RPMI7951 (cell line): ENCODE measurements around the gene HIVEP3. TPM values are rescaled to one million over a fixed set of nuclear protein-coding genes. Genes with fewer than 3 reads are reported as not detected.
"Not testable (repeated sequence)": the region's sequence is repeated elsewhere in the genome, so short reads cannot be mapped to it uniquely, and the experiment has no call there.

Experiments
- DNase-seq: peaks from one replicate; pipeline ENCODE4 v3.0.0-alpha.2; 2012; ENCODE audit warnings: low read depth
- total RNA-seq: library from RNA; depleted of rRNA; stranded (reverse); fragments of >200 nt; shearing (Covaris generic); gene quantifications from 2 replicates; pipeline ENCODE4 v1.2.3, GENCODE V29; 2014

Gene HIVEP3
- total RNA-seq, 1 experiment from 2014 or later, result 4.1 TPM

- peak; percentile 81 for DNase-seq
Measured at GRCh38 chr1:41713557-41714327, 205.0 kb downstream of the HIVEP3 start.

- no peak for DNase-seq
Measured at GRCh38 chr1:41713141-41713540, 205.6 kb downstream of the HIVEP3 start.

- DNase-seq, result peak; percentile 79
Measured at GRCh38 chr1:41712695-41713094, 206.0 kb downstream of the HIVEP3 start.

- DNase-seq, result no peak
Measured at GRCh38 chr1:41712081-41712480, 206.6 kb downstream of the HIVEP3 start.

- DNase-seq, result no peak
Measured at GRCh38 chr1:41711581-41711980, 207.1 kb downstream of the HIVEP3 start.

- no peak for DNase-seq
Measured at GRCh38 chr1:41710980-41711379, 207.7 kb downstream of the HIVEP3 start.

- no peak for DNase-seq
Measured at GRCh38 chr1:41709873-41710272, 208.8 kb downstream of the HIVEP3 start.

GRCh38 chr1:41709331-41709730, 209.4 kb downstream of the HIVEP3 start:
- DNase-seq, result no peak

- DNase-seq, result no peak
Measured at GRCh38 chr1:41708332-41708731, 210.4 kb downstream of the HIVEP3 start.

GRCh38 chr1:41707793-41708192, 210.9 kb downstream of the HIVEP3 start:
- DNase-seq, result no peak

- no peak for DNase-seq
Measured at GRCh38 chr1:41705798-41706197, 212.9 kb downstream of the HIVEP3 start.

- DNase-seq, result no peak
Measured at GRCh38 chr1:41704196-41704595, 214.5 kb downstream of the HIVEP3 start.

GRCh38 chr1:41702771-41703170, 216.0 kb downstream of the HIVEP3 start:
- DNase-seq, result no peak

GRCh38 chr1:41700986-41701535, 217.7 kb downstream of the HIVEP3 start:
- no peak for DNase-seq

- DNase-seq, result peak; percentile 50
Measured at GRCh38 chr1:41700581-41700980, 218.1 kb downstream of the HIVEP3 start.

- no peak for DNase-seq
Measured at GRCh38 chr1:41699861-41700248, 218.9 kb downstream of the HIVEP3 start.

GRCh38 chr1:41698916-41699860, 219.5 kb downstream of the HIVEP3 start:
- DNase-seq, result no peak

GRCh38 chr1:41696381-41696780, 222.3 kb downstream of the HIVEP3 start:
- DNase-seq, result peak; percentile 21

GRCh38 chr1:41695118-41695745, 223.5 kb downstream of the HIVEP3 start:
- peak; percentile 58 for DNase-seq

GRCh38 chr1:41691966-41692365, 226.8 kb downstream of the HIVEP3 start:
- DNase-seq, result not testable (repeated sequence)

GRCh38 chr1:41691424-41691823, 227.3 kb downstream of the HIVEP3 start:
- no peak for DNase-seq

GRCh38 chr1:41690331-41690730, 228.4 kb downstream of the HIVEP3 start:
- DNase-seq, result no peak
